Type B pancreatic cell (in vitro differentiated cells): ENCODE results near the gene LTBP1. TPM values are rescaled to one million over a fixed set of nuclear protein-coding genes. Genes with fewer than 3 reads are reported as not detected.

Source experiments
- DNase-seq: peaks from one replicate; pipeline ENCODE4 v3.0.0; 2021; ENCODE audit warnings: mixed read lengths; ENCODE audit not compliant: unreplicated experiment; ENCODE audit errors: extremely low spot score
- H3K27ac Mint-ChIP-seq: 2 replicates; pipeline ENCODE4 v1.8.0; 2021; ENCODE audit warnings: mild to moderate bottlenecking, mixed read lengths
- H3K27me3 Mint-ChIP-seq: 2 replicates; pipeline ENCODE4 v1.8.0; 2021; ENCODE audit warnings: mixed read lengths
- H3K36me3 Mint-ChIP-seq: 2 replicates; pipeline ENCODE4 v1.8.0; 2021; ENCODE audit warnings: mixed read lengths
- H3K4me1 Mint-ChIP-seq: one replicate; pipeline ENCODE4 v1.8.0; 2021; ENCODE audit warnings: mixed read lengths; ENCODE audit not compliant: unreplicated experiment
- H3K4me3 Mint-ChIP-seq: 2 replicates; pipeline ENCODE4 v1.8.0; 2021; ENCODE audit warnings: mild to moderate bottlenecking, mixed read lengths
- H3K9me3 Mint-ChIP-seq: 2 replicates; pipeline ENCODE4 v1.8.0; 2021; ENCODE audit warnings: mixed read lengths
- total RNA-seq: library from RNA; stranded (reverse); gene quantifications from 2 replicates; pipeline ENCODE4 v1.2.1, GENCODE V29; 2021; ENCODE audit warnings: low replicate concordance
- TF ChIP-seq, protein P1 (sequence below): fragments of 200-600 bp; sonication (generic); conservative IDR thresholded peaks from 2 replicates; pipeline ENCODE4 v1.5.0; 2021; ENCODE audit warnings: antibody characterized with exemption, mild to moderate bottlenecking

The LTBP1 gene
- total RNA-seq, 1 donor from 2014 or later: 53.3 TPM

- Mint-ChIP-seq H3K36me3 (peaks cover 11% of the 10 kb centered on the region), H3K4me3 (no peak overlapping the region), H3K27me3 (no peaks in the 10 kb centered on the region), H3K4me1 (peaks cover 21% of the 10 kb centered on the region), H3K9me3 (peaks cover 10% of the 10 kb centered on the region), H3K27ac (no peak overlapping the region)
- DNase-seq: no peak
- TF ChIP-seq, protein P1, sequence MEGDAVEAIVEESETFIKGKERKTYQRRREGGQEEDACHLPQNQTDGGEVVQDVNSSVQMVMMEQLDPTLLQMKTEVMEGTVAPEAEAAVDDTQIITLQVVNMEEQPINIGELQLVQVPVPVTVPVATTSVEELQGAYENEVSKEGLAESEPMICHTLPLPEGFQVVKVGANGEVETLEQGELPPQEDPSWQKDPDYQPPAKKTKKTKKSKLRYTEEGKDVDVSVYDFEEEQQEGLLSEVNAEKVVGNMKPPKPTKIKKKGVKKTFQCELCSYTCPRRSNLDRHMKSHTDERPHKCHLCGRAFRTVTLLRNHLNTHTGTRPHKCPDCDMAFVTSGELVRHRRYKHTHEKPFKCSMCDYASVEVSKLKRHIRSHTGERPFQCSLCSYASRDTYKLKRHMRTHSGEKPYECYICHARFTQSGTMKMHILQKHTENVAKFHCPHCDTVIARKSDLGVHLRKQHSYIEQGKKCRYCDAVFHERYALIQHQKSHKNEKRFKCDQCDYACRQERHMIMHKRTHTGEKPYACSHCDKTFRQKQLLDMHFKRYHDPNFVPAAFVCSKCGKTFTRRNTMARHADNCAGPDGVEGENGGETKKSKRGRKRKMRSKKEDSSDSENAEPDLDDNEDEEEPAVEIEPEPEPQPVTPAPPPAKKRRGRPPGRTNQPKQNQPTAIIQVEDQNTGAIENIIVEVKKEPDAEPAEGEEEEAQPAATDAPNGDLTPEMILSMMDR: no peak
These were observed 51.0 kb downstream of the LTBP1 start for GRCh38 chr2:32997705-32998104.

DNA sequence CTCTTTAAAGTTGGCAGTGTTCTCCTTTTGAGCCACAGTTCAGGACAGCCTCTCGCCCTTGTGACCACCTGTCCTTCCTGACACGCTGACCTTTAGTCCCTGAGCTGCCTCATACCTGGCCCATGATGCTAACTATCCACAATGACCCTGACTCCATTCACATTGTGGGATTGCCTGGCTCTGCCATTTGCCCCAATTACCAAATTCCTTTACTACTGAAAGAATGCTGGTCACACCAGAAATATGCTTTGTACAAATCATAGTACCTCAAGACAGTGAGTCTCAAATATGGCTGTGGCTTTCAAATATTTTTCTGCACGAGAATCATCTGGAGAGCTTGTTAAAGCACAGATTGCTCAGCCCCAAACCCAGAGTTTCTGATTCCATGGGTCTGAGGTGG, 54.2 kb downstream of the LTBP1 start:
- no peak overlapping the region for H3K27ac Mint-ChIP-seq
- H3K36me3 Mint-ChIP-seq: peaks cover under 1% of the 10 kb centered on the region

DNA sequence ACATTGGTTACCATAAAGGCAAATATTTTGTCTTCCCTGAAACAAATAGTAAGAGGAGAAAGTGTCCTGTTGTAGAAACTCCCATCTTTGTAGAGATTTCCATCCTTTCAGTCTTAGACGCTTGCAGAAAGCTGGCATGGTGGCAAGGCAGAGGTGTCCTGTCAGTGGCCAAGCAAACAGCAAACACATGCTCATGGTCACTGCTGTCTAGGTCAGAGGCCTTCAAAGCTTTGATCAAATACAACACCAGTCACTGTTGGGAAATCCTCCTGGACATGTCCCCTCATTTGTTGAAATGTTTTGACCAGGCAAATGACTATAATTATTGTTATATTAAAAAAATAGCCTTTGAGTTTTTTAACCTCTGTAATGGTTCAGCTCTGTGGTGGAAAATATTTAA, 55.1 kb downstream of the LTBP1 start:
- no peak for DNase-seq
- TF ChIP-seq, protein P1: no peak
- no peaks in the 10 kb centered on the region for H3K36me3 Mint-ChIP-seq
- peaks cover 12% of the 10 kb centered on the region for H3K4me1 Mint-ChIP-seq
- H3K27me3 Mint-ChIP-seq: no peaks in the 10 kb centered on the region
- H3K27ac Mint-ChIP-seq: no peak overlapping the region
- H3K9me3 Mint-ChIP-seq: no peaks in the 10 kb centered on the region
- no peak overlapping the region for H3K4me3 Mint-ChIP-seq

More for the DNA sequence above, 54.2 kb downstream of the LTBP1 start:
- no peak for DNase-seq
- TF ChIP-seq, protein P1: no peak
- no peak overlapping the region for H3K4me3 Mint-ChIP-seq
- H3K9me3 Mint-ChIP-seq: peaks cover 2% of the 10 kb centered on the region
- H3K27me3 Mint-ChIP-seq: no peaks in the 10 kb centered on the region
- H3K4me1 Mint-ChIP-seq: peaks cover 12% of the 10 kb centered on the region

- no peaks in the 10 kb centered on the region for H3K9me3 Mint-ChIP-seq
- H3K4me1 Mint-ChIP-seq: peaks cover 12% of the 10 kb centered on the region
- H3K36me3 Mint-ChIP-seq: no peaks in the 10 kb centered on the region
- no peaks in the 10 kb centered on the region for H3K27me3 Mint-ChIP-seq
- no peak overlapping the region for H3K4me3 Mint-ChIP-seq
- DNase-seq: no peak
- H3K27ac Mint-ChIP-seq: no peak overlapping the region
- TF ChIP-seq, protein P1: no peak
These were observed 56.1 kb downstream of the LTBP1 start for GRCh38 chr2:33002863-33003262.

GRCh38 chr2:33005057-33005456, 58.3 kb downstream of the LTBP1 start:
- Mint-ChIP-seq H3K27me3 (no peaks in the 10 kb centered on the region), H3K9me3 (peaks cover 8% of the 10 kb centered on the region), H3K4me3 (no peak overlapping the region), H3K27ac (no peak overlapping the region), H3K36me3 (peaks cover 4% of the 10 kb centered on the region), H3K4me1 (peaks cover 21% of the 10 kb centered on the region)
- TF ChIP-seq, protein P1: no peak
- DNase-seq: no peak

DNA sequence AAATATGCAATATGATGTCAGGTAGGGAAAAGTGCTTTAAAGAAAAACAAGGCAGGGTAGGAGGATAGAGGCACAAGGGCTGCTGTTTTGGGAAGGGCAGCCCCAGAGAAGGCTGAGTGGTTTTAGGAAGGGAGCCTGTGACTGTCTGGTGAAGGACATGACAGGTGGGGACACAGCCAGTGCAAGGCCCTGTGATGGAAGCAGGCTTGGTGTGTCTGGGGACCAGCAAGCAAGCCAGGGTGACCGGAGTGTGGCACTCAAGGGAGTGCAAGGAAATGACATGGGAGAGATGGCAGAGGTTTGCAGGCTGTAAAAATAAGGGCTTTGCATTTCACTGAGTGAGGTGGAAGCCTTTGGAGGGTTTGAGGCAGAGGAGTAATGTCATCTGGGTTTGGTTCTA, 62.0 kb downstream of the LTBP1 start:
- H3K27me3 Mint-ChIP-seq: no peaks in the 10 kb centered on the region
- no peak overlapping the region for H3K27ac Mint-ChIP-seq
- H3K4me3 Mint-ChIP-seq: no peak overlapping the region
- TF ChIP-seq, protein P1: no peak
- peaks cover 8% of the 10 kb centered on the region for H3K9me3 Mint-ChIP-seq
- H3K36me3 Mint-ChIP-seq: peaks cover 4% of the 10 kb centered on the region
- no peak for DNase-seq
- H3K4me1 Mint-ChIP-seq: peaks cover 19% of the 10 kb centered on the region
